ENCODE data around the gene IGF2BP2. TPM values are rescaled to one million over a fixed set of nuclear protein-coding genes. Genes with fewer than 3 reads are reported as not detected.
A peak's percentile ranks its signal among the peaks of the same experiment; 100 is the strongest.
"Not testable (repeated sequence)": the region's sequence is repeated elsewhere in the genome, so short reads cannot be mapped to it uniquely, and the experiment has no call there.

Gene IGF2BP2
- total RNA-seq, 1 donor from 2014 or later = 9.0 TPM

DNA sequence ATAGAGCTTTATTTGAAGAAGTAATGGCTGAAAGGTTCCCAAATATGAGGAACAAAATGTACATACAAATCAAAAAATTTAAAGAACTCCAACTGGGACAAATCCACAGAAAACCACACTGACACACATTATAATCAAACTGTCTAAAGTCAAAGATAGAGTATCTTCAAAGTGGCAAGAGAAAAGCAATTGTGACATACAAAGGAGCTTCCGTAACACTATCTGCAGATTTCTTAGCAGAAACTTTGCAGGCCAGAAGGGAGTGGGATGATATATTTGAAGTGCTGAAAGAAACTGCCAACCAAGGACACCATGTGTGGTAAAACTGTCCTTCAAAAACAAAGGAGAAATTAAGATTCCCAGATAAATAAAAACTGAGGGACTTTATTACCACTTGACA, 146.8 kb downstream of the IGF2BP2 start:
- DNase-seq (ENCODE audit: low spot score) = no peak

DNA sequence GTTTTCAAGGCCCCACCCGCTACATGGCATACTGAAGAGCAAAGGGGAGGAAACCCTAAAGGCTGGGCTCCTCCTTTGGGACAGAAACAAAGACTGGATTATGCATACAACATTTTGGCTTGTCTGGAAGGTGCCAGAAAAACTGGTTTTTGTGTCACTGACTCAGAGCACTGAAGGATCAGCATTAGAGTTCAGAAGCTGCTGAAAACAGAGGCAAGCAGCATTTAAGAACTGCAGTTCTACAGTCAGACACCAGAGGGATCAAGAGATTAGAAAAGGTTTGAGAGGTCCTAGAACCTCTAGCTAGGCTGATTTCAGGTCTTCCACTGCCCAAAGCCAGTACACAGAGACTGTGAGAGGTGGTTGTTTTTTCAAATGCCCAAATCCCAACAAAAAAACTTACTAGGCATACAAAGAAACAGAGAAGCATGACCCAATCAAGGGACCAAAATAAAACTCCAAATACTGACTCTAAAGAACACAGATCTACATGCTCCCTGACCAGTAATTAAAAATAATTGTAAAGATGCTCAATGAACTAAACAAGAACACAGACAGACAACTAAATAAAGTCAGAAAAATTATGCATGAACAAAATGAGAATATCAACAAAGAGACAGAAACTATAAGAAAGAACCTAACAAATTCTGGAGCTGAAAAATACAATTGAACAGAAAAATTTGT, 147.6 kb downstream of the IGF2BP2 start:
- no peak for DNase-seq (ENCODE audit: low spot score)

DNA sequence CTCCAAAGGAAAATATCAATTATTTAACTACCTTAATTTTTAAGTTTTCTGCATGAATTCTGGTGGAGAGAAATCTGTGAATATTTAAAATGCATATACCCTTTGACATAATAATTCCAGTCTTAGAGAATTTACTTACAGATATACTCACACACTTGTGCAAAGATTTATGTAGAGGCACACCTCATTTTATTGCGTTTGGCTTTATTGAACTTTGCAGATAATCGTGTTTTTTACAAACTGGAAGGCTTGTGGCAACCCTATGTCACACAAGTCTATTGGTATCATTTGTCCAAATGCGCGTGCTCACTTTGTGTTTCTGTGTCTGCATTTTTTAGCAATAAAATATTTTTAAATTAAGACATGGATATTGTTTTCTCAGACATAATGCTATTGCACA, 157.3 kb downstream of the IGF2BP2 start:
- DNase-seq (ENCODE audit: low spot score) = no peak

DNA sequence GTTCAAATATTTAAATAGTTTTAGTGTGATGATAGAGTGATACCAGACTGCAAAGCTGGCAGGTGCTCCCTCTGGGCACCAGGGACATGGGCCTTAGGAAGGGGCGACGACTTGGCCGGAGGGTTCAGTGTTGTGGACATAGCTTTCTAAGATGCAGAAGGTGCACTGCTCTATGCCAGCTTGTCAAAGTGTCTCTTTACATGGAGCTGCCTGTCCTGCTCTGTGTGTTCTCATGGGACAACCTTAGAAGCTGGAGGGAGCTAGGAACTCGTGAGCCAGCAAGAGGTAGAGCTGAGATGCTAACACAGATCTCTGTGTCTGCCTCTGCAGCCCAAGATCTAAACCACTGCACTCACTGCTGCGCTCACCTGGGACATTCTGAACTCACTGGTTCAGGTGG, 160.9 kb downstream of the IGF2BP2 start:
- no peak for DNase-seq (ENCODE audit: low spot score)

DNA sequence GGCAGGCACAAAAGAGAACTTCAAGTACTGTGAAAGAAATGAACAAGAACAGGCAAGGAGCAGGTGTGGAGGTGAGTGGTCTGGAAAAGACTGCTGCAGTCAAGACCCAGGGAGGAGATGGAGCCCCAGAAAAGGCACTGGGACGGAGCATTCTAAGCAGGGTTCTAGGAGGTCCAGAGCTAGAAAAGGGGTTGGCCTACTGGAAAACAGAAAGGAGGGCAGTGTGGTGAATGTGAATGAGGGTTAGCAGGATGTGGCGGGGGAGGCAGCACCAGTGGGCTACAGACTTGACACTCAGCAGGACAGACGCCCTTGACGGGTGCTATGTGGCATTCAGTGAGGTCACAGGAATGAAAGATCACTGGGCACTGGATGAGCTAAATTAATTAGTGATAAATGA, 163.1 kb downstream of the IGF2BP2 start:
- no peak for DNase-seq (ENCODE audit: low spot score)

DNA sequence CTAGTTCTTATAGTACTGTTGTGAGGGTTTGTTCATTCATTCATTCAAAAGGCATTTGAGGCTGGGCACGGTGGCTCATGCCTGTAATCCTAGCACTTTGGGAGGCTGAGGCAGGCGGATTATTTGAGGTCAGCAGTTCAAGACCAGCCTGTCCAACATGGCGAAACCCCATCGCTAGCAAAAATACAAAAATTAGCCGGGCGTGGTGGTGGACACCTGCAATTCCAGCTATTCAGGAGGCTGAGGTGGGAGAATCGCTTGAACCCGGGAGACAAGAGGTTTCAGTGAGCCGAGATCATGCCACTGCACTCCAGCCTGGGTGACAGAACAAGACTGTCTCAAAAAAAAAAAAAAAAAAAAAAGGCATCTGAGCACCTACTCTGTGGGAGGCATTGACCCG, 163.5 kb downstream of the IGF2BP2 start:
- DNase-seq (ENCODE audit: low spot score) = not testable (repeated sequence)

DNA sequence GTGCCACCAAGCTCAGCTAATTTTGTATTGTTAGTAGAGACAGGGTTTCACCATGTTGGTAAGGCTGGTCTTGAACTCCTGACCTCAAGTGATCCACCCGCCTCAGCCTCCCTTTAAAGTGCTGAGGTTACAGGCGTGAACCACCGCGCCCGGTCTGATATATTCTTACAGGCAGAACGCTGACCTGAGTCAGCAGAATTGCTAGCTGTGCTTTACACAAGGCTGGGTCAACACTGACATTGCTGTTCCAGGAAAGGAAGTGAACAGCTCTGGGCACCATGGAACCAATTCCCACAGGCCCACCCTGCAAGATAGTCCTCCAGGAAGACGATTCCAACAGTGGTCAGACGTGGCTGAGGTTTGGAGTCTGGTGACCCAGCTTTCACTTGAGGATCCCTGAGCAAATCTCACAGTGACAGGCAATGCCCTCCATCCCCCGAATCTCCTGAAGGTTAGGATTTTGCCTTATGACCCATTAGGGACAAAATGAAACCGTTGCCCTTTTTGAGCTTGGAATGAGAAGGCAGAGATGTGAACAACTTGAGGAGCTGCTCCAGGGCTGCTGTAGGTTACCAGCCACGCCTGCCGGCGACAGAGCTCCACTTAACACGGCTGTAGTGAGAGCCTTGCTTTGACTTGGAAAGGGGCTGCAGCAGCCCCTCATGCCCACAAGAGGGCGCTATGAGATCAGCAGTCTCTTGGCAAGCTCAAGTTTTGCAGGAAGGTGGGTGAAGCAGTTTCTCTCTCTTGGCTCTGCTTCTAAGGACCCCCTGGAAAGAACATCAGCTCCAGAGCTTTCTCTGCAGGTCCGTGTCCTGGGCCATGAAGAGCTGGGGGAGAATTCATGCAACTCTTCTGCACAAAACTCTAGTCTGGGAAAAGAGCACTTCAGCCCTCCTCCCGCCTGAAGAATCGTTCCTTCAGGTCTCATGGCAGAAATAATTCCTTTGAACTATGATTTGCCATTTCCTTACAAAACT, 164.6 kb downstream of the IGF2BP2 start:
- peak; percentile 73 for DNase-seq (ENCODE audit: low spot score)

DNA sequence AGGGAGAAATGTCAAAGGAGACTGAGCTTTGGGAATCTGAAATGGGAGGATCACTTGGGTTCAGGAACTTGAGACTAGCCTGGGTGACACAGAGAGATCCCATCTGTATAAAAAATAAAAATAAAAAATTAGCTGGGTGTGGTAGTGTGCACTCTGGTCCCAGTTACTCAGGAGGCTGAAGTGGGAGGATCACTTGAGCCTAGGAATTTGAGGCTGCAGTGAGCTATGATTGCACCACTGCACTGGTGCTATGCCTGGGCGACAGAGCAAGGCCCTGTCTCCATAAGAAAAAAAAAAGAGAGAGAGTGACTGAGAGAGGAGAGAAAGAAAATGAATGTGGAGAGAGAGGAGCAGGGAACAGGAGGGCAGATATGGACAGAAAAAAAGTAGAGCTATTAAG, 165.9 kb downstream of the IGF2BP2 start:
- DNase-seq (ENCODE audit: low spot score) = no peak

DNA sequence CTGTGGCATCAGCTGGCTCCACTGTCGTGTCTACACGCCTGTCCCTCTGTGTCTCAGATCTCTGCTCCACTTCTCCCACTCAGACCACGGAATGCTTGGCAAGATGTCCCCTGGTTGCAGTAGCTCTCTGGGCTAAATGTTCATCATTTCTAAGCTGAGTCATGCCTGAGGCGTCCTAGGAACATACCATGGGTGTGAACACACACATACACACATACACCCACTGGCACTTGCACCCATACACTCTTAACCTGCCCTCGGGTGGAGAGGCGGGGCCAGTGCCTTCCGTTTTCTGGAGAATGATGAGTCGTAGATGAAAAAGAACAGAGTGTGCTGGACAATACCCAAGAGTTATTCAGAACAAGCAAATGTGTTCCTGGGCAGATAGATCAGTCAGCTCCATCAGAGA, 166.3 kb downstream of the IGF2BP2 start:
- DNase-seq (ENCODE audit: low spot score) = no peak

DNA sequence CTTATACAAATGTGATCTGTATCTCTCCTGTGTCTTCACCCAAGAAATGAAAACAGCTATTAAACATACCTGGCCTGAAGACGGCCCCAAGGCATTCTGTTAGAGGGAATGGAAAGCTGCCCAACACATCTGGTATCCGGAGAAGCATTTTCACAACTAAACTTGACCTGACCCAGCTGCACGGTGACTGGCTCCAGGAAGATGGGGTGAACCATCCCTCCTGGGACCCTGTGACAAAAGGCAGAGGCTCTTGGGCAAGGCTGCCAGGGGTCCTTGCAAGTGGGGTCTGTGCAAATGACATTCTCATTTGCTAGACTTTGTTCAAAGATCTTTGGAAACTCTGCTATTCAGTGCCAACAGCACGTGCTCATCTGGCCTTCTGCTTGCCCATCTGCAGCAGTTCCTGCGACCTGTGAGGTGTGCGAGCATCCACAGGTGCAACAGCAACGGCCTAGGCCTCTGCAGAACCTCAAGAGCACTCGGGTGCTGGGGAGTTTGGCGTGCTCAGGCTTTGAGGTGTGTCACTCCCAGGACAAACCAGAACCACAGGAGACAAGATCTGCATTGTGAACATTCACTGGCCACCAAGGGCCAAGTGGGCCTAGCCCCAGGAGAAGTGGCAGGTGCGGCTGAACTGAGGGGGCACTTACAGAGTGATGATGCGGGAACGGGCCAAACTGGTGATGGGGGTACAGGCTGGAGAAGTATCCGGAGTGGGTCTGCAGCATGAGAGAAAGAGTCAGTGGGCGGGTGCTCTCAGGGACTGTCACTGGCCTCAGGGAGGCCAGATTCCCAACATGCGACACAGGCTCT, 166.9 kb downstream of the IGF2BP2 start:
- DNase-seq (ENCODE audit: low spot score) = no peak

DNA sequence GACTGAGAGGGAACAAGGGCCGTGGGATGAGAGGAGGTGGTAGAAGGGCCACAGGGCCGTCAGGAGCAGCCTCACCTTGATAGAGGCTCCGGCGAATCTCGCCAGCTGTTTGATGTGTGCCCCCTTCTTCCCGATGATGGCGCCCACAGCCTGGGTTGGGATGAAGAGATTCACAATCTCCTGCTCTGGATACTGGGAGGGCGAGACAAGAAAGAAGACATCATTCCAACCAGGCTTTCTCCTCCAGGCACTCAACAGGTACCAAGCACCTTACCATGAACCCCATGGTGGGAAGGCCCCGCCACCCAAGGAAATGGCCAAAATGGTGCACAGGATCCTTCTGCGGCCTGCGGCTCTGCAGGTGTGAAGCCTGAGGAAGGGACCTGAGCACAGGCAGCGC, 167.6 kb downstream of the IGF2BP2 start:
- no peak for DNase-seq (ENCODE audit: low spot score)

DNA sequence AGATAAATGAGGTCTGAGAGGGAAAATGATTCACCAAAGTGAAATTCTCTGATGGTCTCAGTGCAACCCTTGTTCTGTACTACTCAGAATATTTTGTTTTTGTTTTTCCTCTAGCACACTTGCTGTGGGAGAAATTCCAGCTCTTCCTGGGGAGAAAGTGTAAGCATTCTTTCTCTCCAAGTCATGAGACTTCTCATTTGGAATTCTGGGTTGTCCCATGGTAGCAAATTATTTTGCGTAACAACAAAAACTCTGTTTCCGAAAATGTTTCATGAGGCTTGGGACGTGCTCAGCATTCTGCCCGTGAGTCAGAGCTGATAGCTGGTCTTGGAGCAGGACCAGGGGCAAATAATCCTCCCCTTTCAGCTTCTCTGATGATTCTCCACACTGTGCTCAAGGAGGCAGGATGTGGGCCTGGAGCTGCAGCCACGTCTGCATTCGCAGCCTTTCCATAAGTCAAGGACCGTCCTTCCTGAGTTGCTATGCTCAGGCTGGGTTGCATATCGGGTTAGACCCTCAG, 168.5 kb downstream of the IGF2BP2 start:
- DNase-seq (ENCODE audit: low spot score) = no peak

DNA sequence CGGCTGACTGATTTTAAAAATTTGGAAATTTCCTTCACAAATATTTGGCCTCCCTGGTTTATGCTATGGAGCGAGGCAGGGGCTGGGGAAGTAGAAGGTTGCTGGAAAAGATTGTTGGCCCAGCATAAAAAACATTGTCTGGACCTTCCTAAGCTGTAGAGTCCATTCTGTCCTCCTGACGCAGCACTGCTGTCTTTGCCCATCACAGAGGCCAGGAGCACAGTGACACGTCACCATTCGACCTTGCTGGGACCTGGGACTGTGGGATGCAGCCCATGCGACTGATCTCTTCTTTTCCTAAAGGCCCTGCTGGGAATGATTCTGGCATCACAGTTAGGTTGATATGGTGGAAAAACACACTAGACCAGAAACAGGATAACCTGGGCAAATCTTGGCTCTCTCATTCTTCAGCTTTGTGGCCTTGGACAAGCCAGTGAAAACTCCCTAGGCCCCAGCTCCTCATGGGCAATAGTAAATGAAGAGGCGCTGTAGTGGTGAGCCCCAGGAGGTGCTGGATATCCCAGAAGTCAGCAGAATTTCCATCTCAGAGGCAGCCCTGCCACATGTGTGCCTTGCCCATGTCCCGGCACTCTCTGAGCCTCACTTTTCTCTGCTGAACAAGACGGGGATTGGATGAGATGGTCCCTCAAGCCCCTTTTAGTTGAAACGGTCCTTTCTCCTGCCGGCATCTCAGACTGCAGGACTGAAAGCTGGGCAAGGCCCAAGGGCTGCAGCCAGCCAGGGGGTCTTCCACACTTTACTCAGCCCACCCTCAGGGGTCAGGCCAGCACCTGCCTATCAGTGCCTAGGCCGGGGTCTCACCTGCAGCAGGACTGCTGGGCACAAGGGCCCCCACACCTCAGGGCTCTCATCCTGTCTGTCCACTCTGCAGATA, 169.2 kb downstream of the IGF2BP2 start:
- DNase-seq (ENCODE audit: low spot score) = no peak

DNA sequence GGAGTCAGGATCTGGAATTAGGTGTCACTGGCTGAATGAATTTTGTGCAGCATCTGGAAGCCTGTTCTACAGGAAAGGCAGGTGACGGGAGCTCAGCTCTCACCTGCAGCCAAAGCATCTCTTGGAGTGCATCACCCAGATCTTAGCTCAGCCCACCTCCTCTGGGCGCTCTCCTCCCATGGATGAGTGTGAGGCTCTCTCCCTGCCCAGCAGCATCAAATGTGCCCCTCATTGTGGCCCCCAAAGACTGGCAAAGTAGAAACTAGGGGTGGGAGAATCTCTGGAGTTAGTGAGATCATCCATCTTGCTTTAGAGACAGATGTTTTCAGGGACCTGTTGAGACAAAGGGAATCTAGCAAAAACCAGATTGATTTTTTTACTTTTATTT, 170.1 kb downstream of the IGF2BP2 start:
- DNase-seq (ENCODE audit: low spot score) = peak; percentile 76

DNA sequence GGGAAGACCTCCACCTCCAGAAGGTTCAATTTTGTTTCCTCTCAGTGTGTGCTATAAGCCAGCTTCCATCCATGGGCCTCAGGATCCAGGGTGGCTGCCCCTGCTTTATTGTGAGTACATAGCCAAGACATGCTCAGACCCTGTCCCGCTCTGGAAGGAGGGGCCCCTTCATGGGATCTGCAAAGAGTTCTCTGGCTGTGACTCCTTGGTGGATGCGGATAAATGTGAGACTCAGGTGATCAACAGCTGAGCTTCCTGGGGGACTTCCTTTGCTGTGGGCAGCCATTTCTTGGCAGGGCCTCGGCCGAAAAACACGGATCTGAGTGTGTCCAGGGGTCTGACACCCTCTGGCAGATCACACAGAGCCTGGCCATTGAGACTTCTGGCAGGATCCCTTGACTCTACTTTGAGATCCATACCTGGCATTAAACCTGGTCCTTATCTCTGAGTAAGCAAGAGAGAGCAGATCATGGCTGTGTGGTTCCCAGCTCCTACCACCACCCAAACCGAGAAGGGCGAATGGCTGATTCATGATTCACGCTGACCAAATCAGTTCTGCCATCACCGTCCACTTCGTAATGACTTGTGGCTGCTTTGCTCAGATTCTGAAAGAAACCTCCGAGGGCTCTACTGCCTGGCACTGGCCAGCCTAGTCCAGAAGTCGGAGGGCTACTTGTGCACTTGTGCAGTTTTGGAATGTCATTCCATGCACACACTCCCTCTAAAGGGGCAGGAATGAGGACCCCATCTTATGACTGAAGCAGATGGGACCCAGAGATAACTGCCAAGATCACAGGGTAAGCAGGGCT, 170.7 kb downstream of the IGF2BP2 start:
- peak; percentile 81 for DNase-seq (ENCODE audit: low spot score)

DNA sequence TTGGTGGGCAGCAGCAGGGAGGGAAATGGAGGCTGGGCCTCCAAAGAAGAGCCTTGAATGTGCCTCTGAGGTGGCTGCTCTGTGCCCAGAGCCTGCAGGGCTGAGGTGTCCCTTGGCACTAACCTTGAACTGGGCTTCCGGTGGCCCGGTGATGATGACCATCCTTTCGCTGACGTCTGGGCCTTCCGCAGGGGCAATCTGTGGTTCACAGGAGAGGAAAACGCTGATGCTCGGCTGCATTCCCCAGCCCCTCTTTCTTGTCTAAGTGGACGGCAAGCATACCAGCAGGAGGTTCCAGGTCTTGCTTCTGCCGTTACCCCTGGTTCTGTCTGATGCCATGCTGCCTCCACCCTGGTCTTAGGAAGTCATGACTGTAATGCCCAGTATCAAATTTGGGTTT, 172.9 kb downstream of the IGF2BP2 start:
- DNase-seq (ENCODE audit: low spot score) = peak; percentile 59

DNA sequence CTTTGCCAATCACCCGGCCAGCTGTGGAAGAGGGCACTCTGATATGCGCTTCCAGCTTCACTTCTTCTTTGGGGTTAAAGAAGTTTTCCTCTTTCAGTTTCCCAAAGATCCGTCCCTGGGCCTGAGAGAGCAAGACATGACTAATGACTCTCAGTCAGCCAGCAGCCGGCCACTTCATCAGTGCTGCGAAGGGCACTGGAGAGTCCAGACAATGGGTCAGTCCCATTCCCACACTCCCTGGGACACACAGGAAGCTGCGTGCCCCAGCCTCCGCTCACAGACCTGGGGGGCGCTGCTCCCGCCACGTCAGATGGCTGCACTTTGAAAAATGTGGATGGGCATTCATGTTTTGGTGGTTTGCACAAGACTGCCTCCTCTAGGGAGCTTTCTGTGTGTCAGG, 175.4 kb downstream of the IGF2BP2 start:
- DNase-seq (ENCODE audit: low spot score) = peak; percentile 86

DNA sequence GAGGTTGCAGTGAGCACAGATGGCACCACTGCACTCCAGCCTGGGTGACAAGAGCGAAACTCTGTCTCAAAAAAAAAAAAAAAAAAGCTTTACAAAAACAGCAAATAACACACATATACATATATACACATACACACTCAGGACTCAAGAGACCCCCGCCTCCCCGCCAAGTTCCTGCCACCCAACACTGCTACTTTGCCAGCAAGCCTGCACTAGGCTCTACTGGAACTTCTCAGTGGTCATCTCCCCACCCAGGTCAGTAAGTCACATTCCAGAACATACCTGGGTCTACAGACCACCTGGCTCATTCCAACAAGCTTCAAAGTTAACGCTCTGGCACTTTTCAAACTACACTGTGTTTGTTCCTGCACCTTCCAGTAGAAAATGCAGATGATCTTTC, 176.4 kb downstream of the IGF2BP2 start:
- DNase-seq (ENCODE audit: low spot score) = no peak

DNA sequence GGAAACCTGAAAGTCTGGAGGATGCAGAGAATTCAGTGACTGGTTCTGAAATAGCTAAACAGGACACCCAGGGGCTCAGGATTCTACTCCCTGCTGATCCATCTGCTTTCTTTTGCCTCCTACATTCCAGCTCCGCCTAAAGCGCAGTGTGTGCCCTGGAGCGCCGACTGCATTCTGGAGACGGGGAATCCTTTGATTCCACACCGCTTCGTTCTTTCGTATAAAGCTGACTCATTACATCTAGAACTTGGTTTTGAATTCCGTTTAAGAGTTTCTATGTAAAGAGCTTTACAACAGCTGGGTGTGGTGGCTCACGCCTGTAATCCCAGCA, 177.0 kb downstream of the IGF2BP2 start:
- DNase-seq (ENCODE audit: low spot score) = no peak

All from mesenteric fat pad (tissue), 1 donor.